GM06990 (cell line): ENCODE data around the gene CD300LD.
"Not testable (repeated sequence)": the region's sequence is repeated elsewhere in the genome, so short reads cannot be mapped to it uniquely, and the experiment has no call there.

Experiments
- DNase-seq: peaks from one replicate; pipeline ENCODE4 v3.0.0-alpha.2; 2011; ENCODE audit not compliant: insufficient read length; ENCODE audit errors: extremely low read depth
- H3K27me3 ChIP-seq: replicated peaks from 2 replicates; pipeline ENCODE4 v1.6.0; 2011; ENCODE audit warnings: low read length; ENCODE audit not compliant: control insufficient read depth, insufficient read depth
- H3K36me3 ChIP-seq: 2 replicates; pipeline ENCODE4 v1.5.1; 2011; ENCODE audit warnings: low read length; ENCODE audit not compliant: control insufficient read depth, insufficient read depth
- H3K4me3 ChIP-seq: replicated peaks from 2 replicates; pipeline ENCODE4 v1.5.1; 2011; ENCODE audit warnings: low read depth, mild to moderate bottlenecking, control low read depth, low read length
- CTCF ChIP-seq: IDR thresholded peaks from 2 replicates; pipeline ENCODE4 v1.5.1; 2011; ENCODE audit warnings: low read length, control low read depth, mild to moderate bottlenecking, inconsistent platforms; ENCODE audit not compliant: insufficient read depth, poor library complexity, severe bottlenecking

The CD300LD gene

DNA sequence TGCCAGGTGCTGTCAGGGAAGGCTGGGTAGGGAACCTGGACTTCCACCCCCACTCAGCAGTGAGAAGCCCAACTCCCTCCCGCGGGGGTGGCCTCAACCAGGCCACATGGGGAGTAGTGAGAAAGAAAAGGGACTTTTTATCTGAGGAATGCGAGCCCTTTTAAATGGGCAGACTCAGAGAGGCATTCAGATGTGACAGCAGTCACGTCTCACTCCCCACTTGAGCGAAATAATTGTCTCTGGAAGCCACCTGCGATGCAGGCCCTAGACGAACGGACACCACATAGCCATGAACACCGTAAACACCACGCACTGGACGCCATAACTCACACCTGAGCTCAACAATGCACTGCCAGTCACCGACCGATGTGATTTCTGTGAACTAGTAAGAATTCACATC, 43.3 kb upstream of the CD300LD start:
- TF ChIP-seq CTCF: no peak

DNA sequence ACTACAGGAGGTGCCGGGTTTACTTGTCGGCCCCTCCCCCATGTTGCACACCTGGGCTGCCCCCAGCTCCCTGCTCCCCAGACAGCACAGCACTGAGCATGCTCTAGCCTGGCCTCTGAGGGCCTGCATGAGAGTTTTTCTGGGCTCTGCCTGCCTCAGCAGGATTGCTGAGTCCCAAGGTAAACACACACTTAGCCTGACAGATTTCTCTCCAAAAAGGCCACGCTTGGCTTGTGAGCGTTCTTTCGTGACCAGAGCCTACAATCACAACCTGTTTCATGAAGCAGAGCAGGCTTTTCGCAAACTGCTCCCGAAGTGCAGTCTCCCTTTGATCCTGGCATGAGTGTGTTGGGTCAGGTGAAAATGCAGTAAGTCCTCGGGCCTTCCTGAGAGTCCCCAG, 41.2 kb upstream of the CD300LD start:
- H3K36me3 ChIP-seq: no peaks in the 10 kb centered on the region
- TF ChIP-seq CTCF: no peak
- no peak overlapping the region for H3K4me3 ChIP-seq
- DNase-seq: no peak
- peaks cover 2% of the 10 kb centered on the region; the same call in 1 of the 2 replicates for H3K27me3 ChIP-seq

More for the DNA sequence above, 43.3 kb upstream of the CD300LD start:
- Histone ChIP-seq H3K27me3 (peaks cover 2% of the 10 kb centered on the region), H3K4me3 (no peak overlapping the region), H3K36me3 (no peaks in the 10 kb centered on the region)
- DNase-seq: no peak

DNA sequence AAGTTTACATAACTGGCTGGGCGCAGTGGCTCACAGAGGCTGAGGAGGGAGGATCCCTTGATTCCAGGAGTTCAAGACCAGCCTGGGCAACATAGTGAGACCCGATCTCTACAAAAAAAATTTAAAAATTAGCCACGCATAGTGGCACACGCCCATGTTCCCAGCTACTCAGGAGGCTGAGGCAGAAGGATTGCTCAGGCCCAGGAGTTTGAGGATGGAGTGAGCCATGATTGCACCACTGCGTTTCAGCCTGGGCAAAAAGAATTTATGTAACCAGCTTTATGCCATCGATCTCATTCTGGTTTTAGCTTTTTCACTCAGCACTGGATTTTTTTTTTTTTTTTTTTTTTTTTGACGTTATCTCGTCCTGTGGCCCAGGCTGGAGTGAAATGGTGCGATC, 40.5 kb upstream of the CD300LD start:
- Histone ChIP-seq H3K36me3 (no peaks in the 10 kb centered on the region), H3K27me3 (peaks cover under 1% of the 10 kb centered on the region; the same call in 1 of the 2 replicates), H3K4me3 (no peak overlapping the region)
- DNase-seq: no peak
- TF ChIP-seq CTCF: no peak

GRCh38 chr17:74631468-74632450, 39.7 kb upstream of the CD300LD start:
- TF ChIP-seq CTCF: no peak
- Histone ChIP-seq H3K27me3 (no peaks in the 10 kb centered on the region; the same call in none of the 2 replicates), H3K4me3 (no peak overlapping the region), H3K36me3 (no peaks in the 10 kb centered on the region)
- DNase-seq: no peak

- DNase-seq, H3K36me3 ChIP-seq, H3K4me3 ChIP-seq, H3K27me3 ChIP-seq: not testable (repeated sequence)
Observed at GRCh38 chr17:74630251-74630650, 38.2 kb upstream of the CD300LD start.

DNA sequence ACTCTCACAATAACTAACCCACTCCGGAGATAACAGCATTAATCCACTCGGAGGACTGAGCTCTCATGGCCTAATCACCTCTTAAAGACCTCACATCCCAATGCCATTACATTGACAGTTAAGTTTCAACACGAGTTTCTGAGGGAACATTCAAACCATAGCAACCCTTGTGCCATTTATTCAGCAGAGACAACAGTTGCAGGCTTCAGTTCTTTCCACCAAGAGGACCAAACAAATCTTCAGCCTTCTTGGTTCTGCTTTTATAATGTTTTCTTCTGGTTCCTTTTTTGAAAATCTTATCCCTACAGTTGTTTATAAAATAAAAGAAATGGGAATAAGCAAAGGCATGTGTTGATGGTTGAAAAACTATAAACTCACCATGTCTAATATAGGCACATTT, 33.6 kb upstream of the CD300LD start:
- TF ChIP-seq CTCF: no peak
- Histone ChIP-seq H3K36me3 (no peaks in the 10 kb centered on the region), H3K27me3 (no peaks in the 10 kb centered on the region; the same call in none of the 2 replicates), H3K4me3 (no peak overlapping the region)
- DNase-seq: no peak
